ENCODE results near the gene SH2D4B.

DNA sequence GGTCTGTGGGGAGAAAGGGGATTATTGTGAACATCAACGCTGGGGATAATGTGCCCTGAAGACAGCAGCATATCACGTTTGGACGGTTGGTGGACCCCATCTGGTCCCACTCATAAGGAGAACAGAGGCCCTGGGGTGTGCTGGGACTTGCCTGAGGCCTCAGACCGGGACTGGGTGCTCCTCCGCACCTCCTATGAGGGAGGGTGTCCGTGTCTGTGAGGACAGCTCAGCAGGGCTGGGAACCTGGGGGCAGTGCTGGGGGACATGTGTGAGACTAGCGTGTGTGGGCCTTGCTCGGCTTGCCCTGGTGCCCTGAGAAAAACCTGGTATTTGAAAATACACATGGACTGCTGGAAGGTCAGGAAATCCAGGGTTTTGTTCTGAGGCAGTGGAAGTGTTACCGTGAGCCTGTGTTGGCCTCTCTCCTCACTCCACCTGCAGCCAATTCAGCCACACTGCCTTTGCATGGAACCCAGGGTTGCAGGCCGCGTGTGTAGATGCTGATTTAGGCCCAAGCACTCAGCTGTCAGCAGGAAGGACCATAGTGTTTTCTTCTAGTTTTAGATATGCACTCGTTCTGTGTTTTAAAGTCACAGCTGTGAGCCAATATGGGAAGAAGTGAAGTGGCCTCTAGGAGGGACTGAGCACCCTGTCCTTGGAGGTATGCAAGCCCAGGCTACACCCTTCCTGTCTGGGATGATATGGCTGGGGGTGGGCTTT is 13.4 kb upstream of the SH2D4B start:
- TF ChIP-seq, protein P1, sequence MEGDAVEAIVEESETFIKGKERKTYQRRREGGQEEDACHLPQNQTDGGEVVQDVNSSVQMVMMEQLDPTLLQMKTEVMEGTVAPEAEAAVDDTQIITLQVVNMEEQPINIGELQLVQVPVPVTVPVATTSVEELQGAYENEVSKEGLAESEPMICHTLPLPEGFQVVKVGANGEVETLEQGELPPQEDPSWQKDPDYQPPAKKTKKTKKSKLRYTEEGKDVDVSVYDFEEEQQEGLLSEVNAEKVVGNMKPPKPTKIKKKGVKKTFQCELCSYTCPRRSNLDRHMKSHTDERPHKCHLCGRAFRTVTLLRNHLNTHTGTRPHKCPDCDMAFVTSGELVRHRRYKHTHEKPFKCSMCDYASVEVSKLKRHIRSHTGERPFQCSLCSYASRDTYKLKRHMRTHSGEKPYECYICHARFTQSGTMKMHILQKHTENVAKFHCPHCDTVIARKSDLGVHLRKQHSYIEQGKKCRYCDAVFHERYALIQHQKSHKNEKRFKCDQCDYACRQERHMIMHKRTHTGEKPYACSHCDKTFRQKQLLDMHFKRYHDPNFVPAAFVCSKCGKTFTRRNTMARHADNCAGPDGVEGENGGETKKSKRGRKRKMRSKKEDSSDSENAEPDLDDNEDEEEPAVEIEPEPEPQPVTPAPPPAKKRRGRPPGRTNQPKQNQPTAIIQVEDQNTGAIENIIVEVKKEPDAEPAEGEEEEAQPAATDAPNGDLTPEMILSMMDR (IDR thresholded peaks at IDR 0.05; ENCODE audit: low read length): no peak
- TF ChIP-seq EZH2 (IDR thresholded peaks at IDR 0.05; ENCODE audit: borderline replicate concordance, low read length): no peak

Data from OCI-LY1 (cell line).